ENCODE results near the gene RHOG.

The RHOG gene

DNA sequence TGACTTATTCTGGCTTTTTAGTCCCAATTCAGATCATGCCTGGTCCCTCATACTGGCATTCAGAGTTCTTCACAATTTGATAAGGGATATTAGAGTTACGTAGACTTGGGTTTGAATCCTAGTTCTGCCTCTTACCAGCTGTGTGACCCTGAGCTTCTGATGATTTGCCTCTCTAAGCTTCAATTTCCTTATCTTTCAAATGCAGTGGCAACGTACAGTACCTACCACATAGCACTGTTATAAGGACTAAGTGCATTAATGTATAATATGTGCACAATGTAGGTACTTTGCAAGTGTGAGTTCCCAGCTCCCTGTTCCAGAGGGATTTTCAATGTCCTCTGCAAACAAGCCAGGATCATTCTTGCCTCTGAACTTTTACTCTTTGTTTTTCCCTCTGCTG, 7.3 kb downstream of the RHOG start:
- Histone ChIP-seq H3K27me3 (ENCODE audit: control insufficient read depth in 1 of 2, insufficient read depth in 2 of 2, low read length in 2 of 2) (no peaks in the 10 kb centered on the region), H3K36me3 (ENCODE audit: control insufficient read depth in 2 of 2, insufficient read depth in 2 of 2, low read length in 2 of 2) (peaks cover 8 to 15% of the 10 kb centered on the region in 2 donors), H3K4me1 (ENCODE audit: control insufficient read depth, insufficient read depth, low read length) (peaks cover 20% of the 10 kb centered on the region), H3K9me3 (ENCODE audit: control insufficient read depth in 2 of 2, low read length in 2 of 2) (no peaks in the 10 kb centered on the region), H3K9ac (ENCODE audit: low read length in 2 of 2) (no peak overlapping the region), H3K4me3 (ENCODE audit: low read length in 2 of 2) (no peak overlapping the region), H3K27ac (ENCODE audit: low read length) (no peak overlapping the region)

DNA sequence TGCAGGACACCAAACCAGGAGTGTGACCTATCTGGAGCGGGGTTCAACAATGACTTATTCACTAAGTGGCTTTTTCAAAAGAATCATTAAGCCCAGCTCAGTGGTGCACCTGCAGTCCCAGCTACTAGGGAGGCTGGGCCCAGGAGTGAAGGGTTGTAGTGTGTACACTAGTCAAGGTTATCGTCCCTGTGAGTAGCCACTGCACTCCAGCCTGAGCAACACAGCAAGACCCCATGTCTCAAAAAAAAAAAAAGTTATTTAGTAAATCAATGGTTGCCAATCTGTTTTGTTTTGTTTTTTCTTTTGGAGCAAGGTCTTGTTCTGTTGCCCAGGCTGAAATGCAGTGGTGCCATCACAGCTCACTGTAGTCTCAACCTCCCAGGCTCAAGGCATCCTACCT, 7.9 kb downstream of the RHOG start:
- no peak overlapping the region for H3K4me3 ChIP-seq (ENCODE audit: low read length in 2 of 2)
- H3K36me3 ChIP-seq (ENCODE audit: control insufficient read depth in 2 of 2, insufficient read depth in 2 of 2, low read length in 2 of 2): peaks cover 8 to 16% of the 10 kb centered on the region in 2 donors
- H3K9ac ChIP-seq (ENCODE audit: low read length in 2 of 2): no peak overlapping the region
- H3K4me1 ChIP-seq (ENCODE audit: control insufficient read depth, insufficient read depth, low read length): peaks cover 20% of the 10 kb centered on the region
- H3K27ac ChIP-seq (ENCODE audit: low read length): no peak overlapping the region
- H3K27me3 ChIP-seq (ENCODE audit: control insufficient read depth in 1 of 2, insufficient read depth in 2 of 2, low read length in 2 of 2): no peaks in the 10 kb centered on the region
- no peaks in the 10 kb centered on the region for H3K9me3 ChIP-seq (ENCODE audit: control insufficient read depth in 2 of 2, low read length in 2 of 2)

DNA sequence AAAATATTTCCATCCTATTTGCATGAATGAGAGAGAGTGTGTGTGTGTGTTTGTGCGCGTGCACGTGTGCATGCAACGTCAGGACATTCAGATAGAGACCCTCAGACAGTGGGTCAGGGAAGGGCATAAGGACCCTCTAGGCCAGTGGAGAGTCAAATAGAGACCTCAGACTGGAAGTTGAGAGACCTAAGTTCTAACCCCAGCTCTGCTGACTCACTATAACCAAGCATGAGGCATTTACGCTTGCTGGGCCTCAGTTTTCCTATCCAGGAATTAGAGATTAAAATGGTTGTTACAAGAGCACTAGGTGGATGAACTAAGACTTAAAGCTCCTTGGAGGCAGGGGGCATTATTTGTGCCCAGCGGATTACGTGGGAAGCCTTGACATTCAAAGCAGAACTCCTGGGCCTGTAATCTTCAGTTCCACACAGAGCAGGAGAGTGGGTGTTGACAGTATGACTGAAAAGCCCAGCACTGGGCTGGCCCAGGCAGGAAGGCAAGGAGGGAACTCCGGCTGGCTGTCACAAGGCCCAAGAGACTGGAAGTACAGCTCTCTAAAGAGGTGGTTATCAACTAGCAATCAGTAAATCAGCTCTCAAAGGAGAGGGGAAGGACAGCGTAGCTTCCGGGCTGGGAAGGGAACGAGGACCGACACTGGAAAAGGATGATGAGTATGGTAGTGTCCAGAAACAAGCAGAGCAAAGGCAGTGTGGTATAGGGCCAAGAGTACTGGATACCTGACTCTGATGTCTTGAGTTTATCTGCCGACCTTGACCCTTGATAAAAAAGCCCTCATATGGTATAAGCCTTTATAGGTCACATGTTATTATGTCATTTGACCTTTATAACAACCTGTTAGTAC, 9.2 kb downstream of the RHOG start:
- peaks cover 11 to 24% of the 10 kb centered on the region in 2 donors for H3K36me3 ChIP-seq (ENCODE audit: control insufficient read depth in 2 of 2, insufficient read depth in 2 of 2, low read length in 2 of 2)
- no peak overlapping the region for H3K9ac ChIP-seq (ENCODE audit: low read length in 2 of 2)
- H3K4me1 ChIP-seq (ENCODE audit: control insufficient read depth, insufficient read depth, low read length): peaks cover 13% of the 10 kb centered on the region
- H3K27me3 ChIP-seq (ENCODE audit: control insufficient read depth in 1 of 2, insufficient read depth in 2 of 2, low read length in 2 of 2): no peaks in the 10 kb centered on the region
- no peak overlapping the region for H3K4me3 ChIP-seq (ENCODE audit: low read length in 2 of 2)
- no peaks in the 10 kb centered on the region for H3K9me3 ChIP-seq (ENCODE audit: control insufficient read depth in 2 of 2, low read length in 2 of 2)
- H3K27ac ChIP-seq (ENCODE audit: low read length): no peak overlapping the region

DNA sequence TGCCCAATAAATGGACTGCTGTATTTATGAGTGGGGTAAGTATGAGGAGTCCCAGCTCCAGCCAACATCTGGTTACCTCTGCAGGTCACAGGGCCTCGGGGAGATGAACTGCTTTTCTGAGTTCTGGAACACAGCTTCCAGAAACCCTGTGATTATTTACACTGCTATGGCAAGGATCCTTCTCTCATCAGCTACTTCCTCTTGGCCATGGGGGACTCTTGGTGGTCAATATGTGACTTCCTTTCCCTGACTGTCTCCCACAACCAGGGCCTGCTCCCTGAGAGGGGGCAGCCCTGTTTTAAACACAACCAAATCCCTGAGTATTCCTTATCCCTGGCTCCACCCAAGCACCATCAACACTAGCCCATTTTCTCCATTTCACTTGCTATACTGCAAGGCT, 10.0 kb downstream of the RHOG start:
- Histone ChIP-seq H3K27ac (ENCODE audit: low read length) (no peak overlapping the region), H3K9me3 (ENCODE audit: control insufficient read depth in 2 of 2, low read length in 2 of 2) (no peaks in the 10 kb centered on the region), H3K4me1 (ENCODE audit: control insufficient read depth, insufficient read depth, low read length) (peaks cover 8% of the 10 kb centered on the region), H3K27me3 (ENCODE audit: control insufficient read depth in 1 of 2, insufficient read depth in 2 of 2, low read length in 2 of 2) (no peaks in the 10 kb centered on the region), H3K36me3 (ENCODE audit: control insufficient read depth in 2 of 2, insufficient read depth in 2 of 2, low read length in 2 of 2) (peaks cover 11 to 31% of the 10 kb centered on the region in 2 donors), H3K4me3 (ENCODE audit: low read length in 2 of 2) (no peak overlapping the region), H3K9ac (ENCODE audit: low read length in 2 of 2) (no peak overlapping the region)

DNA sequence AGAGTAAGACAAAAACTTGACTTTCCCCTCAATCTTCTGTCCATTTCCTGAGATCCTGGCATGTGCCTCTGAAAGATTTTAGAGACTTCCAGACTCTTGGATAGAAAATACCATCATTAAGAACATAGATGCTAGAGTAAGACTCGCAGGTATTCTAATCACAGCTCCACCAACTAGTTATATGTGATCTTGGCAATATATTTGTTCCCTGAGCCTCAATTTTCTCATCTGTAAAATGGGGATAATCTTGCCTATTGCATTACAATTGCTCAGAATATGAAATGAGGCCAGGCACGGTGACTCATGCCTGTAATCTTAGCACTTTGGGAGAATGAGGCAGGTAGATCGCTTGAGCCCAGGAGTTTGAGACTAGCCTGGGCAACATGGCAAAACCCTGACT, 10.7 kb downstream of the RHOG start:
- H3K4me3 ChIP-seq (ENCODE audit: low read length in 2 of 2): no peak overlapping the region
- H3K9ac ChIP-seq (ENCODE audit: low read length in 2 of 2): no peak overlapping the region
- H3K27me3 ChIP-seq (ENCODE audit: control insufficient read depth in 1 of 2, insufficient read depth in 2 of 2, low read length in 2 of 2): no peaks in the 10 kb centered on the region
- H3K4me1 ChIP-seq (ENCODE audit: control insufficient read depth, insufficient read depth, low read length): peaks cover 6% of the 10 kb centered on the region
- peaks cover 8 to 32% of the 10 kb centered on the region in 2 donors for H3K36me3 ChIP-seq (ENCODE audit: control insufficient read depth in 2 of 2, insufficient read depth in 2 of 2, low read length in 2 of 2)
- no peaks in the 10 kb centered on the region for H3K9me3 ChIP-seq (ENCODE audit: control insufficient read depth in 2 of 2, low read length in 2 of 2)
- no peak overlapping the region for H3K27ac ChIP-seq (ENCODE audit: low read length)

DNA sequence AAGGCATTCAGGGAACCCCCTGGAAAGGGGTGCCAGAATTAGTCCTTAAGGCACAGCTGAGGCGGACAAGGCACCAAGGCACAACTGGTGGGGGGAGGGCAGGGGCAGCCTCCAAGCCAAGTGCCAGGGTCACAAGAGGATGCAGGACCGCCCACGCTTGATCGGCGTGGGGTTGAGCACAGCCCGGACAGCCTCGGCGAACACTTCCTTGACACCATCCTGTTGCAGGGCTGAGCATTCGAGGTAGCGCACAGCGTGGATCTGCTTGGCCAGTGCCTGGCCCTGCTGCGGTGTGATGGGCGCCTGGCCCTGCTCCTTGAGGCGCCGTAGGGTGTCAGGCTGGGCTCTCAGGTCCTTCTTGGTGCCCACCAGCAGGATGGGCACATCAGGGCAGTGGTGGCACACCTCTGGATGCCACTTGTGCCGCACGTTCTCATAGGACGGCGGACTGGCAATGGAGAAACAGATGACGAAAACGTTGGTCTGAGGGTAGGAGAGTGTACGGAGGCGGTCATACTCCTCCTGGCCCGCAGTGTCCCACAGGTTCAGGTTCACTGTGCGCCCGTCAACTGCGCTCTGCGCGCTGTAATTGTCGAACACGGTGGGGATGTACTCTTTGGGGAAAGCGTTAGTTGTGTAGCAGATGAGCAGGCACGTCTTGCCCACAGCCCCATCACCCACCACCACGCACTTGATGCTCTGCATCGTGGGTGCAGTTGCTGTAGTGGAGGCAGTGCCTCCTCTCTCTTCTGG, 13.1 kb downstream of the RHOG start:
- no peak overlapping the region for H3K27ac ChIP-seq (ENCODE audit: low read length)
- no peaks in the 10 kb centered on the region for H3K9me3 ChIP-seq (ENCODE audit: control insufficient read depth in 2 of 2, low read length in 2 of 2)
- peaks cover 4% of the 10 kb centered on the region for H3K4me1 ChIP-seq (ENCODE audit: control insufficient read depth, insufficient read depth, low read length)
- peaks cover 8 to 35% of the 10 kb centered on the region in 2 donors for H3K36me3 ChIP-seq (ENCODE audit: control insufficient read depth in 2 of 2, insufficient read depth in 2 of 2, low read length in 2 of 2)
- H3K27me3 ChIP-seq (ENCODE audit: control insufficient read depth in 1 of 2, insufficient read depth in 2 of 2, low read length in 2 of 2): no peaks in the 10 kb centered on the region
- H3K9ac ChIP-seq (ENCODE audit: low read length in 2 of 2): no peak overlapping the region
- H3K4me3 ChIP-seq (ENCODE audit: low read length in 2 of 2): no peak overlapping the region

DNA sequence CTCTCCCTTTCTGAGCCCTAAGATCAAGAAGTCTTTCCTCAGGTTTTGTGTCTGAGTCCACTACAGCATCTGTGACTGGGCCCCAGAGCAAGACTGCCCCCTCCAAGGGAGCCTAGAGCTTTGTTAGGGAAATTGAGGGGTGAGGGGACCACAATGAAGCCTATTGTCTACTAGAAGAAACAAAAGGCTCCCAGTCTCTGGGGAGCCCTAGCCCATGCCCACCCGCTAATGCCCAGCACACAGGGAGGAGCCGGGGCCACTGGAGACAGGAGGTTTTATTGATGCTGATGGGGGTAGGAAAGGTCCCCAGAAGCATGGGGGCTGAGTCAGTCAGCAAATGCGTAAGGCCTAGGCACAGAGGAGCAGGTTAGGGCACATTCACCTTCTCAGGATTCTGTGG, 14.0 kb downstream of the RHOG start:
- Histone ChIP-seq H3K4me3 (ENCODE audit: low read length in 2 of 2) (no peak overlapping the region), H3K36me3 (ENCODE audit: control insufficient read depth in 2 of 2, insufficient read depth in 2 of 2, low read length in 2 of 2) (peaks cover 8 to 31% of the 10 kb centered on the region in 2 donors), H3K9ac (ENCODE audit: low read length in 2 of 2) (no peak overlapping the region), H3K4me1 (ENCODE audit: control insufficient read depth, insufficient read depth, low read length) (peaks cover 1% of the 10 kb centered on the region), H3K27ac (ENCODE audit: low read length) (no peak overlapping the region), H3K9me3 (ENCODE audit: control insufficient read depth in 2 of 2, low read length in 2 of 2) (no peaks in the 10 kb centered on the region), H3K27me3 (ENCODE audit: control insufficient read depth in 1 of 2, insufficient read depth in 2 of 2, low read length in 2 of 2) (no peaks in the 10 kb centered on the region)

DNA sequence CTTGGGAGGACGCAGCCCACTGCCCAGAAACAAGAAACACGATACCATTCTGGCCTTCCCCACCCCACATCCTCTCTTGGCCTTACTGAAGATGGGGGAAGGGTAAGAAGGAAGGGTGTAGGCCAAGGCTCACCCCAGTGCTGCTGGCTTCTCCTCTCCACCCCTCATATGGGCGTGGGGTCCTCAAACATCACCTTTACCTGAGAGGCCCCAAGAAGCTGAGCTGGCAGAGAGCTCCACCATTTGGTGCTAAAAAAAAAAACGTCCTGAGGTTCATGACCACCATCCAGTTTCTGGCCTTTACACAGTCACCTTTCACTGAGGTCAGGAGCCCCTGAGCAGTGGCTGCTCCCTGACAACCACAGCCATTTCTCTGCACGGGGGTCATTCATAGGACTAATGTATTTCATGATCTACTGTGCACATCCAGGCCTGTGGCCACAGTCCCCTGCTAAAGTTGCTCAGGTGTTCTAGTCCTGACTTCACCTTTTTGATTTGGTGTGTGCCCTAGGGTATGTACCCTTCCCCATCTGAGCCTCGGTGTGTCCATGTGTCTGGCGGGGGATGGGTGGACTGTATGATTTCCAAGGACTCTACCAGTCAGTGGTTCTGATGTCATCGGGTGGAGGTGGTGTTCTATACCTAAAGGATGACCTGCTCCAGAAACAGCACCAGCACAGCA, 15.1 kb downstream of the RHOG start:
- no peak overlapping the region for H3K27ac ChIP-seq (ENCODE audit: low read length)
- H3K36me3 ChIP-seq (ENCODE audit: control insufficient read depth in 2 of 2, insufficient read depth in 2 of 2, low read length in 2 of 2): peaks cover 8 to 27% of the 10 kb centered on the region in 2 donors
- H3K9ac ChIP-seq (ENCODE audit: low read length in 2 of 2): no peak overlapping the region
- H3K4me3 ChIP-seq (ENCODE audit: low read length in 2 of 2): no peak overlapping the region
- no peaks in the 10 kb centered on the region for H3K9me3 ChIP-seq (ENCODE audit: control insufficient read depth in 2 of 2, low read length in 2 of 2)
- H3K4me1 ChIP-seq (ENCODE audit: control insufficient read depth, insufficient read depth, low read length): no peaks in the 10 kb centered on the region
- no peaks in the 10 kb centered on the region for H3K27me3 ChIP-seq (ENCODE audit: control insufficient read depth in 1 of 2, insufficient read depth in 2 of 2, low read length in 2 of 2)

DNA sequence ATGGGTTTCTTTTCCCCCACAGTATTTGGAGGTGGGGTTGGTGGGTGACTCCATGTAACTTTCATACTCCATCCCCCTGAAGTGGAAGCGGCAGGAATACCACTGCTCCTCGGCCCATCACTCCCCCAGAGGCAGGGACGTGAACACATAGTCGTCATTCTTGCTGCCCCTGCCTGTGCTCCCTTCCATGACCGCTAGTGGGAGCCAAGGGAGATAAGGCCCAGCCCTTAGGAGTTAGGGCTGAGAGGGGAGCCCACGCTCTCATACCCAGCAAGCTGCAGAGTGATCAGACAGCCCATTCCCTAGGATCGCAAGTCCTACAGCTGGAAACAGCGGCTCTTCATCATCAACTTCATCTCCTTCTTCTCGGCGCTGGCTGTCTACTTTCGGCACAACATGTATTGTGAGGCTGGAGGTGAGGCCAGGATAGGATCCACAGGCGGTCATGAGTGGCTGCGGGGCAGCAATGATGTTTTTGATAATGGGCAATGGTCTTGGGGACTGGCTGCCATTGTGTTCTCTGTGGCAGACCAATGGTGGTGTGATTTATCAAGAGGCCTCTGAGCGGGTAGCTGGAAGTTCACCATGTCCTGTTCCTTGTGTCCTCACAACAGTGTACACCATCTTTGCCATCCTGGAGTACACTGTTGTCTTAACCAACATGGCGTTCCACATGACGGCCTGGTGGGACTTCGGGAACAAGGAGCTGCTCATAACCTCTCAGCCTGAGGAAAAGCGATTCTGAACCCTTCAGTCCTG, 15.9 kb downstream of the RHOG start:
- Histone ChIP-seq H3K9me3 (ENCODE audit: control insufficient read depth in 2 of 2, low read length in 2 of 2) (no peaks in the 10 kb centered on the region), H3K9ac (ENCODE audit: low read length in 2 of 2) (no peak overlapping the region), H3K27ac (ENCODE audit: low read length) (no peak overlapping the region), H3K4me3 (ENCODE audit: low read length in 2 of 2) (no peak overlapping the region), H3K36me3 (ENCODE audit: control insufficient read depth in 2 of 2, insufficient read depth in 2 of 2, low read length in 2 of 2) (peaks cover 4 to 25% of the 10 kb centered on the region in 2 donors), H3K27me3 (ENCODE audit: control insufficient read depth in 1 of 2, insufficient read depth in 2 of 2, low read length in 2 of 2) (no peaks in the 10 kb centered on the region), H3K4me1 (ENCODE audit: control insufficient read depth, insufficient read depth, low read length) (no peaks in the 10 kb centered on the region)

DNA sequence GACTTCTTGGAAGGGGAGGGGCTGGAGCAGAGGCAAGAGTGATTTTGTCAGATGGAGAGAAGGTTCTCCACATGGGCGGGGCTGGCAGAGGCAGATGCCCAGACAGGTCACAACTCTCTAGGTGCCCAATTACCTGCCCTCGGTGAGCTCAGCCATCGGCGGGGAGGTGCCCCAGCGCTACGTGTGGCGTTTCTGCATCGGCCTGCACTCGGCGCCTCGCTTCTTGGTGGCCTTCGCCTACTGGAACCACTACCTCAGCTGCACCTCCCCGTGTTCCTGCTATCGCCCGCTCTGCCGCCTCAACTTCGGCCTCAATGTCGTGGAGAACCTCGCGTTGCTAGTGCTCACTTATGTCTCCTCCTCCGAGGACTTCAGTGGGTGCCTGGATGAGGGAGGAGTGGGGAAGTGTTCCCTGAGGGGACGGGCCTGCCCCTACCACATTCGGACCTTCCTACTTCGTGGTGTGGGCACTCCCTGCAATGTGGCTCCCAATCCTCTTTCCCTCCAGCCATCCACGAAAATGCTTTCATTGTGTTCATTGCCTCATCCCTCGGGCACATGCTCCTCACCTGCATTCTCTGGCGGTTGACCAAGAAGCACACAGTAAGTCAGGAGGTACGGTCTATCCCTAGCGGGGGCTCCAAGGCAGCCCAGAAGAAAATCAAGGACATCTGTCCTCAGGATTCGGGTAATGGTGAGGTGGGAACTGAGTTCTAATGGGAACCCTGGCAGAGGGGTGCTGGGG, 16.8 kb downstream of the RHOG start:
- no peak overlapping the region for H3K27ac ChIP-seq (ENCODE audit: low read length)
- H3K36me3 ChIP-seq (ENCODE audit: control insufficient read depth in 2 of 2, insufficient read depth in 2 of 2, low read length in 2 of 2): peaks cover 3 to 24% of the 10 kb centered on the region in 2 donors
- no peaks in the 10 kb centered on the region for H3K27me3 ChIP-seq (ENCODE audit: control insufficient read depth in 1 of 2, insufficient read depth in 2 of 2, low read length in 2 of 2)
- no peak overlapping the region for H3K9ac ChIP-seq (ENCODE audit: low read length in 2 of 2)
- no peaks in the 10 kb centered on the region for H3K4me1 ChIP-seq (ENCODE audit: control insufficient read depth, insufficient read depth, low read length)
- H3K9me3 ChIP-seq (ENCODE audit: control insufficient read depth in 2 of 2, low read length in 2 of 2): no peaks in the 10 kb centered on the region
- H3K4me3 ChIP-seq (ENCODE audit: low read length in 2 of 2): no peak overlapping the region
